Activated CD8-positive, alpha-beta T cell treated with anti-CD3 and anti-CD28 coated beads for 36 hours (primary cell): Measurements from ENCODE around the gene RNF19B. TPM values are rescaled to one million over a fixed set of nuclear protein-coding genes. Genes with fewer than 3 reads are reported as not detected.

Source experiments
- ATAC-seq: fragments of 200-7000 bp; cut with Tn5 transposase; one replicate; pipeline ENCODE4 v1.10.0; 2021; ENCODE audit warnings: mild to moderate bottlenecking, moderate library complexity
- CTCF ChIA-PET: fragments of 350-600 bp; sonication (Branson Sonifier 250); formaldehyde crosslinking; loops from one replicate; lab custom pipeline; 2021; ENCODE audit warnings: antibody characterized with exemption; lab: Charles Lee
- POLR2A ChIA-PET: fragments of 350-600 bp; sonication (Branson Sonifier 250); formaldehyde crosslinking; loops from one replicate; lab custom pipeline; 2021; ENCODE audit warnings: antibody characterized with exemption; lab: Charles Lee
- DNase-seq: peaks from one replicate; pipeline ENCODE4 v3.0.0-alpha.2; 2020
- H3K27ac Mint-ChIP-seq: one replicate; pipeline ENCODE4 v1.8.0; 2021; ENCODE audit warnings: mild to moderate bottlenecking, mixed read lengths
- H3K27me3 Mint-ChIP-seq: one replicate; pipeline ENCODE4 v1.8.0; 2021; ENCODE audit warnings: mixed read lengths
- H3K36me3 Mint-ChIP-seq: one replicate; pipeline ENCODE4 v1.8.0; 2021; ENCODE audit warnings: low read depth, mixed read lengths
- H3K4me1 Mint-ChIP-seq: one replicate; pipeline ENCODE4 v1.8.0; 2021; ENCODE audit warnings: low read depth, mixed read lengths
- H3K4me3 Mint-ChIP-seq: one replicate; pipeline ENCODE4 v1.8.0; 2021; ENCODE audit warnings: mild to moderate bottlenecking, moderate library complexity, mixed read lengths
- H3K9me3 Mint-ChIP-seq: one replicate; pipeline ENCODE4 v1.8.0; 2021; ENCODE audit warnings: mixed read lengths
- CTCF ChIP-seq: fragments of 200-600 bp; IDR thresholded peaks from one replicate; pipeline ENCODE4 v1.8.0; 2022; ENCODE audit warnings: antibody characterized with exemption, mild to moderate bottlenecking
- intact Hi-C: fragments of 100-400 bp; cut with micrococcal nuclease; formaldehyde crosslinking; loops from one replicate; pipeline ENCODE4 v1.10.0; 2022
- total RNA-seq, 2 experiments: library from RNA; stranded (reverse); gene quantifications; one replicate each; pipeline ENCODE4 v1.2.3, GENCODE V29; 2021

Gene RNF19B
- total RNA-seq, 2 experiments from 2014 or later = 10.6 to 10.9 TPM

DNA sequence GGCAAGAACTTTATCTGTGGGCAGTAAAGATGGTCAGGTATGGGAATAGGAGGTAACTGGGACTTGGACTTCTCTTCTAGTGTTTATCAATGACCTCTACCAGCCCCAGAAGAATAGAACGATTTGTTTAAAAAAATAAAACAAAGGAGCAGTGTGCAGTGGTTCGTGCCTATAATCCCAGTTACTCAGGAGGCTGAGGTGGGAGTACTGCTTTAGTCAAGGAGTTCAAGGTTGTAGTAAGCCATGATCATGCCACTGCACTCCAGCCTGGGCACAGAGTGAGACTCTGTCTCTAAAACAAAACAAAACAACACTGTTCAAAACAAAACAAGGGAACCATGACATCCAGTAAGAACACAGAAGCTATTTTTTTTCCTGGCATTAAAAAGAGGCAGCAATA lies 4.3 kb downstream of the RNF19B start:
- POLR2A ChIA-PET = interaction anchor here (0.7 to 1.0 kb wide), 3 partner anchors 9 to 62 kb away, joined by 3 to 5 read pairs (median 3); no protein-coding TSS in a partner anchor
- Mint-ChIP-seq H3K27ac (no peak overlapping the region), H3K36me3 (no peaks in the 10 kb centered on the region), H3K27me3 (no peaks in the 10 kb centered on the region), H3K4me1 (peaks cover 51% of the 10 kb centered on the region), H3K4me3 (no peak overlapping the region), H3K9me3 (no peaks in the 10 kb centered on the region)
- intact Hi-C loops = loop anchor here (5.0 kb wide), 1 partner anchor 42 kb away; no protein-coding TSS in a partner anchor
- no peak for ATAC-seq
- no peak for DNase-seq
- CTCF ChIA-PET = interaction anchor here (1.6 kb wide), 1 partner anchor 20 kb away, joined by 5 read pairs; no protein-coding TSS in a partner anchor
- no peak for TF ChIP-seq CTCF

DNA sequence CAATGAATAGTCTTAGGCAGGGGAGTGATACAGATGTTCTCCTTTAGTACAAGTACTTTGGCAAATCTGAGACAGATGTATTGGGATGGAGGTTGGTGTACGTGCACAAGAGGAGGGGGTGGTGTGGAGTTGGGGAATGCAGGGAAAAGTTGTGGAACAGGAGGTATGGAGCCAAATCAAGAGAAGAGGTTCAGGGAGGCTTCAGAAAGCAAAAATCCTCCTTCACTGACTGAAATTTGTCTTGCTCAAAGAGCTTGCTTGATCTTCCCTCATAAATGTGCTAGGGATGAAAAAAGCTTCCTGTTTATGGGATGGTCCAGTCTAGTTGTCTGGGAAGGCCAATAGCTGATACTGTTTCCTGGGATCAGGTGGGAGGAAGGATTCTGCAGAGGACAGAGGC lies 5.8 kb downstream of the RNF19B start:
- Mint-ChIP-seq H3K4me3 (no peak overlapping the region), H3K36me3 (no peaks in the 10 kb centered on the region), H3K4me1 (peaks cover 60% of the 10 kb centered on the region), H3K9me3 (no peaks in the 10 kb centered on the region), H3K27ac (no peak overlapping the region), H3K27me3 (no peaks in the 10 kb centered on the region)
- no peak for TF ChIP-seq CTCF
- intact Hi-C loops = no loop called here
- DNase-seq (no peak), ATAC-seq (no peak)
- CTCF ChIA-PET = interaction anchor here (1.0 to 2.9 kb wide), 3 partner anchors 19 to 96 kb away, joined by 3 to 12 read pairs (median 5); no protein-coding TSS in a partner anchor
- POLR2A ChIA-PET = interaction anchor here (0.6 to 0.9 kb wide), 2 partner anchors 22 to 41 kb away, joined by 4 to 7 read pairs; no protein-coding TSS in a partner anchor

GRCh38 chr1:32957017-32957416 lies 7.6 kb downstream of the RNF19B start:
- ChIA-PET CTCF (interaction anchor here (2.9 kb wide), 1 partner anchor 24 kb away, joined by 12 read pairs; no protein-coding TSS in a partner anchor), POLR2A (interaction anchor here (0.7 kb wide), 1 partner anchor 369 kb away, joined by 3 read pairs; no protein-coding TSS in a partner anchor)
- H3K4me1 Mint-ChIP-seq = peaks cover 51% of the 10 kb centered on the region
- no peak overlapping the region for H3K27ac Mint-ChIP-seq
- H3K9me3 Mint-ChIP-seq = no peaks in the 10 kb centered on the region
- H3K36me3 Mint-ChIP-seq = peaks cover 5% of the 10 kb centered on the region
- TF ChIP-seq CTCF = no peak
- ATAC-seq (no peak), DNase-seq (no peak)
- intact Hi-C loops = no loop called here
- no peak overlapping the region for H3K4me3 Mint-ChIP-seq
- no peaks in the 10 kb centered on the region for H3K27me3 Mint-ChIP-seq

DNA sequence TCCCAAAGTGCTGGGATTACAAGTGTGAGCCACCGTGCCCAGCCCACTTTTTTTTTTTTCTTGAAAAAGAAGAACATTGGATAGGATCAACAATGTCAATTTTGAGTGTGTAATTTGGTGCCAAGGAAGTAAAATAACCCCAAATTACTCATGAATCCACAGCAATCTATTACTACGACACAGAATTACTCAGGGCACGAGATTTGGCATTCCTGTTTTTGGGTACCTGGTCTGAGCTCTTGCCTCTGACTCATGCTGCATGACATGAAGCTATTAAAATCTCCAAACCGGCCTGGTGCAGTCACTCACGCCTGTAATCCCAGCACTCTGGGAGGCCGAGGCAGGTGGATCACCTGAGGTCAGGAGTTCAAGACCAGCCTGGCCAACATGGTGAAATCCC lies 10.4 kb downstream of the RNF19B start:
- no peaks in the 10 kb centered on the region for H3K27me3 Mint-ChIP-seq
- ChIA-PET POLR2A (interaction anchor here (0.7 to 1.0 kb wide), 3 partner anchors 27 to 70 kb away, joined by 3 read pairs; no protein-coding TSS in a partner anchor), CTCF (interaction anchor here (1.3 to 1.6 kb wide), 3 partner anchors 16 to 101 kb away, joined by 3 to 6 read pairs (median 4); no protein-coding TSS in a partner anchor)
- H3K4me3 Mint-ChIP-seq = no peak overlapping the region
- TF ChIP-seq CTCF = no peak
- H3K9me3 Mint-ChIP-seq = no peaks in the 10 kb centered on the region
- no peak for DNase-seq
- intact Hi-C loops = no loop called here
- H3K27ac Mint-ChIP-seq = no peak overlapping the region
- no peak for ATAC-seq
- peaks cover 36% of the 10 kb centered on the region for H3K4me1 Mint-ChIP-seq
- H3K36me3 Mint-ChIP-seq = peaks cover 6% of the 10 kb centered on the region

GRCh38 chr1:32953495-32953894 lies 11.1 kb downstream of the RNF19B start:
- H3K9me3 Mint-ChIP-seq = no peaks in the 10 kb centered on the region
- no peak for TF ChIP-seq CTCF
- no peaks in the 10 kb centered on the region for H3K27me3 Mint-ChIP-seq
- CTCF ChIA-PET = interaction anchor here (1.3 to 1.6 kb wide), 3 partner anchors 16 to 101 kb away, joined by 3 to 6 read pairs (median 4); no protein-coding TSS in a partner anchor
- DNase-seq (no peak), ATAC-seq (no peak)
- POLR2A ChIA-PET = no interaction called here
- H3K4me1 Mint-ChIP-seq = peaks cover 37% of the 10 kb centered on the region
- H3K36me3 Mint-ChIP-seq = peaks cover 6% of the 10 kb centered on the region
- peak overlapping the region; percentile 7 for H3K27ac Mint-ChIP-seq
- no peak overlapping the region for H3K4me3 Mint-ChIP-seq
- intact Hi-C loops = no loop called here
